HG03520 (cell line): ENCODE data around the gene WNT10A.

ENCODE experiments used
- ATAC-seq: cut with Tn5 transposase; IDR thresholded peaks from one replicate; pipeline ENCODE4 v1.9.1; 2021; ENCODE audit warnings: mild to moderate bottlenecking, moderate library complexity; ENCODE audit not compliant: unreplicated experiment

Gene WNT10A

GRCh38 chr2:218857371-218858137 is 23.1 kb upstream of the WNT10A start:
- ATAC-seq = no peak

GRCh38 chr2:218858138-218858445 is 22.6 kb upstream of the WNT10A start:
- no peak for ATAC-seq

GRCh38 chr2:218858671-218859555 is 21.7 kb upstream of the WNT10A start:
- no peak for ATAC-seq

GRCh38 chr2:218859556-218859987 is 21.1 kb upstream of the WNT10A start, which contains the start of gene WNT6:
WNT6 (plus strand) TSS chr2:218859805; CDS start chr2:218860038, 233 bp downstream.
- no peak for ATAC-seq

GRCh38 chr2:218859988-218860831 is 20.4 kb upstream of the WNT10A start:
- ATAC-seq = no peak

- ATAC-seq = no peak
These were observed 19.7 kb upstream of the WNT10A start for GRCh38 chr2:218860950-218861381.

- no peak for ATAC-seq
These were observed 18.9 kb upstream of the WNT10A start for GRCh38 chr2:218861645-218862318.

- ATAC-seq = no peak
These were observed 17.6 kb upstream of the WNT10A start for GRCh38 chr2:218863021-218863520.

GRCh38 chr2:218865396-218865795 is 15.3 kb upstream of the WNT10A start:
- ATAC-seq = no peak

GRCh38 chr2:218865999-218866398 is 14.7 kb upstream of the WNT10A start:
- no peak for ATAC-seq

GRCh38 chr2:218867900-218868299 is 12.8 kb upstream of the WNT10A start:
- ATAC-seq = no peak

GRCh38 chr2:218869064-218869463 is 11.6 kb upstream of the WNT10A start:
- ATAC-seq = no peak

- no peak for ATAC-seq
These were observed 9.7 kb upstream of the WNT10A start for GRCh38 chr2:218870984-218871344.

- no peak for ATAC-seq
These were observed 9.0 kb upstream of the WNT10A start for GRCh38 chr2:218871345-218872302.

- no peak for ATAC-seq
These were observed 7.8 kb upstream of the WNT10A start for GRCh38 chr2:218872645-218873358.

GRCh38 chr2:218873359-218874194 is 7.1 kb upstream of the WNT10A start:
- no peak for ATAC-seq

GRCh38 chr2:218875692-218876246 is 4.9 kb upstream of the WNT10A start:
- no peak for ATAC-seq
